Posterior vena cava (tissue), 2 donors: Measurements from ENCODE around the gene SLC25A23. TPM values are rescaled to one million over a fixed set of nuclear protein-coding genes. Genes with fewer than 3 reads are reported as not detected.
"Not testable (repeated sequence)": the region's sequence is repeated elsewhere in the genome, so short reads cannot be mapped to it uniquely, and the experiment has no call there.

ENCODE experiments used
- DNase-seq: peaks from one replicate; pipeline ENCODE4 v3.0.0-alpha.2; 2020; ENCODE audit warnings: low spot score
- intact Hi-C, 2 donors: fragments of 100-400 bp; cut with DNase I; formaldehyde crosslinking; loops; one replicate each; pipeline versions ENCODE4 v1.14.1 to v1.14.2; 2022 to 2023
- total RNA-seq, 2 donors: library from RNA; stranded (reverse); fragmentation: NEBNext Ultra II Directional; extraction: Animal tissue kit (Norgen Biotek cat#: 25700); gene quantifications; one replicate each; pipeline ENCODE4 v1.2.1, GENCODE V29; 2021
- donor health status: DM: yes; HTN: yes; CAD: no.
- donor health status: DM: yes; HTN: yes; CAD: no.

SLC25A23 gene
- total RNA-seq, 2 donors from 2014 or later, result 51.5 to 62.1 TPM

DNA sequence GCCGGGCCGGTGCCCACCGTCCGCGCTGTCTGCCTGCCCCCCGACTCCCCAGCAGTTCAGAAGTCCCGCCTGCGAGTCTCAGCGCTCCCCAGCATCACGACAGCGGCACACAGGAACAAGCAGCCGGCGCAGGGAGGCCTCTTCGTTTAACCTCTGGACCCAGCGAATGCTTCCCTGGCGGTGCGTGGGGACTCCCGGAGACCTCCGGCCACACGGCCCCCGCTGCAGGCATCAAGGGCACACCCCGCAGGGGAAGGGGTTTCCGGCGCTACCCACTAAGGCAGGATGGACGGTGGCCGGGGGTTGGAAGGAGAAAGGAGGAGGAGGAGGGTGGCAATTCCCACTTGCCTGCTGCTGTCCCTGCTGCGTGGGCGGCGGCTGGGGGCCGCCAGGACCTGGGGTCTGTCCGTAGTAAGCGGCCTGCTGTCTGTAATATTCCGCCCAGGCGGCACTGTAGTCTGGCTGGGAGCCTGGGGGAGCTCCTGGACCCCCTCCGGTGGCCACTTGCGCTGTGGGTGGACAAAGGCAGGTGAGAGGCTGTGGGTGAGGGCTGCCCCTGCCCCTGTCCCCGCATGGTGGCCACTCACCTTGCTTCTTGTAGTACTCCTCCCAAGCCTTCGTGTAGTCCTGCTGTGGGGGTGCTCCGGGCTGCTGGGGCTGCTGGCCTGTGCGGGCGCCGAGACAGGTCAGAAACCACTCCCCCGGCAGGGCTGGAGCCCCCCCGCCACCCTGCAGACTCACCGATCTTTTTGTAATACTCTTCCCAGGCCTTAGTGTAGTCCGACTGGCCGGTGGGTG lies 44.6 kb downstream of the SLC25A23 start:
- intact Hi-C loops, result loop anchor here (10.0 kb wide), 2 partner anchors 130 to 190 kb away; no protein-coding TSS in a partner anchor
- no peak for DNase-seq

DNA sequence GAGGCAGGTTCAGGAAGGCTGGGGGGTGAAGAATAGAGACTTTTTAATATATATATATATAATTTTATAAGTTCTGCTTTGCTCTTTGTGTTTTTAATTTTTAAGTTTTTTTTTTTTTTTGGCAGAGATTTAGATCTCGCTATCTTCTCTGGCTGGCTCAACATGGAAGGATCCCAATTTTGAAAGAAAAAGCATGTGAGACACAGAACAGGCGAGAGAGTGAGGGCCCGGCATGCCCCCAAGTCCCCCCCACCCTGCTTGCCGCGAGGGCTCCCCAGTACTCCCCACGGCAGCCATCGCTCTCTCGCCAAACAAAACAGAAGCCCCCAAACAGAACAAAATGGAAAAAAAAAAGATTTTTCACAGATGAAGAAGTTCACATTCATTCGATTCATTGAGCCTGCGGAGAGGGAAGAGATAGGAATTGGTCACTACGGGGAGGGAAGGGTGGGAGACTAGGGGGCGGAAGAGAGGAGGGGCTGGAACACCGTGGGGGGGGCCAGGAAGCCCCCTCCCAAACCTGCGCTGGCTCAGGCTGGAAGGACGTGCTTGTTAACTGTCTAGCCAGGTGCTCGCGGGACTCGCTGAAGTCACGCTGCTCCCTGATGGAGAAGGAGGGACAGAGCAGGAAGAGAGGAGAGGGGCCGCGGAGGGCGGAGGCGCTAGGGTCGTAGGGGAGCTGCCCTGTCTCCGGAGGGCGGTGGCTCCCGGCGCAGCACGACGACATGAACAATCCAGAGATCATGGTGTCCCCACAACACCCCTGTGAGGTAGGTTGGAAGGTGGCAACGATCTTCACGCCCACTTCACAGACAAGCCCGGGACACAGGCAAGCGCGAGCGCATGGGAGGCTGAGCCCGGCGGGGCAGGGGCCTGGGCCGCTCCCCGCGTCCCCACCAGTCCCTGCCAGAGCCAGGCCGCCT lies 45.6 kb downstream of the SLC25A23 start:
- intact Hi-C loops, result loop anchor here (10.0 kb wide), 2 partner anchors 129 to 189 kb away; no protein-coding TSS in a partner anchor
- no peak for DNase-seq

DNA sequence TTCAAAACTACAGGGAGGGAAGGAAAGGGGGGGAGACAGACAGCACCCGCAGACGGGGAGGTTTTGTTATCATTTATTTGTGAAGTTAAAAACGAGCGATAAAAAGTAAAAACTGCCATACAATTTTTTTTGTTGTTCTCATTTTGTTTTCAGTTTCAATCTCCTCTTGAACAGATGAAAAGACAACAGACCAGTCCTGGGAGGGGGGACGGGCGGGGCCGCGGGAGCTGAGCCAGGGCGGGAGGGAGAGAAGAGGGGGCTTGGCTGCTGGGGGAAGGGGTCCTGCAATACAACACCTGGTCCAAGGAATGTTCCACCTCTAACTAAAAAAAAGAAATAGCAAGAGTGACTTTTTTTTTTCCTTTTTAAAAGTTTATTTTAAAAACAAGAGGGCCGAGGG lies 46.3 kb downstream of the SLC25A23 start:
- intact Hi-C loops, result loop anchor here (10.0 kb wide), 2 partner anchors 128 to 188 kb away; no protein-coding TSS in a partner anchor
- DNase-seq, result no peak

DNA sequence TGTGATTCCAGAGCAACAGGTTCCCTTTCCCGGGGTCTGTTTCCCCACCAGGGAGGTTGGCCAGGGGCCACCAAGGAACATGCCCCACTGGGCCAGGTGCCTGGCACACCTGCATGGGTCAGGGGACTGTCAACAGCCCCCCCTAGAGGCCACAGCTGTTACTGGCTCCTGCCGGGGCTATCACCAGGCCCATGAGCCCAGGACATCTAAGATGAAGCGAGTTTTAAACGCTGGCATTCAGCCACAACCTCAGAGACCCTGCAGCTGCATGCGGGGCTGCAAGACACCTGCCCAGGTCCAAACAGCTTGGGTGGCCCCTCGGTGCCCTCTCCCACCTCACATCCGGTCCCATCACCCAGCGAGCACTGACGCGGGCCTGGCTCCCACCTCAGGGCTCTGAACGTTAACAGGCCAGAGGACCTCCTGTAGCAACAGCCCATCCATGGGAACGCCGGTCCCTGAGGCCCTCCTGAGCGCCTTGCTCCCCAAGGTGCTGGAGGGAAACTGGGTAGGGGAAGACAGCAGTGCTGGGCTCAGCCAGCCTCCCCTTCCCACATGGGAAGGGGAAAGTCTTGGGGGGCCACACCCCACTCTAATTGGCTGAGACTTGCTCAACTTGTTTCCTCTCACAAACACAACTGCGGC lies 47.0 kb downstream of the SLC25A23 start:
- DNase-seq, result no peak
- intact Hi-C loops, result loop anchor here (10.0 kb wide), 2 partner anchors 128 to 188 kb away; no protein-coding TSS in a partner anchor

DNA sequence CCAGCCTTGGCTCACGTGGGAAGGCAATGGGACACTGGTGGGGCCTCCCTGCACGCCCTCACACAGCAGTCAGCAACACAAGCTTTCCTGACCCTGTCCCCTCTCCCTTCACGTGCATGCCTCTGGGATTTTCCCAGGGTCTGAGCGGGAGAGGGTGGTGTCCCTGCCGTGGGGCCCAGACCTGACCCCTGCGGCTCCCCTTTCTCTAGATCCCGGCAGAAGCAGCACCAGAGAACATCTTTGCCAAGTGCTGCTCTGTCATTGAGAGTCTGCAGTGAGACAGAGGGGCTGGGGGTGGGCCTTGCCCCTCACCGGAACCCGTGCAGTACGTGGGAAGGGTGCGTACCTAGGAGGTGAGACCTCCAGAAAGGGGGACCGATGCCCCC lies 47.5 kb downstream of the SLC25A23 start:
- intact Hi-C loops, result loop anchor here (10.0 kb wide), 2 partner anchors 127 to 187 kb away; no protein-coding TSS in a partner anchor
- no peak for DNase-seq

DNA sequence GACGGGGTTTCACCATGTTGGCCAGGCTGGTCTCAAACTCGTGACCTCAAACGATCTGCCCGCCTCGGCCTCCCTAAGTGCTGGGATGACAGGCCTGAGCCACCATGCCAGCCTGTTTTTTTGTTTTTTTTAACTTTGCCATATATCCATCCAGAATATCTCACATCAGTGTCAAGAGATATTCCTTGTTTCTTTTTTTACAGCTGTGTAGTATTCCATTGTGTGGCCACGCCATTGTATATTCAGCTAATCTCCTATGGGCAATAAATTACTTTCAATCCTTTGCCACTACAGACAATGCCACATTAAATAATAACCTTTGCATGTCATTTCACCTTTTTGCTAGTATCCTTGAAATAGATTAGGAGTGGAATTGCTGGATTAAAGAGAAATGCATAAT lies 50.2 kb downstream of the SLC25A23 start:
- intact Hi-C loops, result no loop called here
- no peak for DNase-seq

DNA sequence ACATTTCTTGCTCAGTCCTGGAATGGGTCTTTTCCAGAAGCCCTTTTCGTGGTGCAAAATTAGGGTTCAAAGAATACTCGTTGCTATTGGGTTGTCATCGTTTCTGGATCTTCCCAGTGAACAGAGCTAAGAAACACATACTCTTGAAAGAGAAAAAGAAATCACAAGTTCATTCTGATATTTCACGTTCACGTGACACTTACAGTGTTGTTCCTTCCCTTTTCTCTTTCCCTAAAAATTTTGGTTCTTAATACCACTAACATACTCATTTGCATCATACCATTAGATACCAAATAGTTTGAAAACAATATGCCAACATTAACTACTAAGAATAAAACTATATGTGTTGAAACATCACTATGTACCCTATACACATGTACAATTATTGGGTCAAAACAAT lies 53.2 kb downstream of the SLC25A23 start:
- no peak for DNase-seq
- intact Hi-C loops, result no loop called here

DNA sequence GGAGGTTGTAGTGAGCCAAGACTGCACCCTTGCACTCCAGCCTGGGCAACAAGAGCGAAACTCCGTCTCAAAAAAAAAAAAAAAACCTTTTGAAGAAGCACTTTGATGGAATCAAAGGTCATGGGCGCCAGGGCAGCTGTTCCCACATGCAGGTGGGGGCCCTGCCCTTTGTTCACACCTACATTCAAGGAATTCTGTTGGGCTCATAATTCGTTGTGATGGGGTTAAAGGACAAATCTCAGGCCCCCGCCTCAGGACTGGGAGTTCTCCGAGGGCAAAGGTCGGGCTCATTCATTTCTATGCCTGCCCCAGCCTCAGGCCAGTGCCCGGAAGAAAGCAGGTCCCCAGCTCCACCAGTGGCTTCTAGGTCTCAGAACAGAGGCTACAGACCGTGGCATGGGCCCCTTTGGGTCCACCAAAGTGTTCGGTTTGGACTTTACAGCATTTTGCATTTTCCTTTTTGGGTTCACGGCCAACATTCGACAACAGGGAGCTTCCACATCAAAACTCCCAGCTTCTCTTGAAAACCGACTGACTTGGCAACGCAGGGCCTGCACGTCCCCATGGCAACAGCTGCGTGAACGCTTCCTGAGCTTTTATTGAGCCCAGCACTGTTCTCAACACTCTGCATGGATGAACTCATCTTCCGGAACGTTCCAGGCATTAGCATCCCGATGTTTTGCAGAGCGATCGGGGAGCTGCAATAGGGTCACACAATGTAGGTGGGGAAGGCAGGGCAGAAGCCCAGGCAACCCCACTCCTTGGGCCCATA lies 56.6 kb downstream of the SLC25A23 start:
- intact Hi-C loops, result no loop called here
- no peak for DNase-seq

DNA sequence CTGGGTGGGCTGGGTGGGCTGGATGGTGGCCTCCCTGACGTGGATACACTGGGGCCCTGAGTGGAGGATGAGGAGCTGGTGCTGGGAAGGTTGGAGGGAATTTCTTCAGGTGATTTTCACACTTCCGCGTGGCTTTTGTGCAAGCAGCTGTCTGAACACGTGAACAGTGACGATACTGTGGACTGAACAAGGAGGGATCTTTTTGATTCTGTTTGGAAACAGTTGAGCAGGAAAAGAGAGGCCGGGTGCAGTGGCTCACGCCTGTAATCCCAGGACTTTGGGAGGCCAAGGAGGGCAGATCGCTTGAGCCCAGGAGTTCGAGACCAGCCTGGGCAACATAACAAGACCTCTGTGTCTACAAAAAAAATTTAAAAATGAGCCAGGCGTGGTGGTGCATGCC lies 57.5 kb downstream of the SLC25A23 start:
- intact Hi-C loops, result no loop called here
- no peak for DNase-seq

DNA sequence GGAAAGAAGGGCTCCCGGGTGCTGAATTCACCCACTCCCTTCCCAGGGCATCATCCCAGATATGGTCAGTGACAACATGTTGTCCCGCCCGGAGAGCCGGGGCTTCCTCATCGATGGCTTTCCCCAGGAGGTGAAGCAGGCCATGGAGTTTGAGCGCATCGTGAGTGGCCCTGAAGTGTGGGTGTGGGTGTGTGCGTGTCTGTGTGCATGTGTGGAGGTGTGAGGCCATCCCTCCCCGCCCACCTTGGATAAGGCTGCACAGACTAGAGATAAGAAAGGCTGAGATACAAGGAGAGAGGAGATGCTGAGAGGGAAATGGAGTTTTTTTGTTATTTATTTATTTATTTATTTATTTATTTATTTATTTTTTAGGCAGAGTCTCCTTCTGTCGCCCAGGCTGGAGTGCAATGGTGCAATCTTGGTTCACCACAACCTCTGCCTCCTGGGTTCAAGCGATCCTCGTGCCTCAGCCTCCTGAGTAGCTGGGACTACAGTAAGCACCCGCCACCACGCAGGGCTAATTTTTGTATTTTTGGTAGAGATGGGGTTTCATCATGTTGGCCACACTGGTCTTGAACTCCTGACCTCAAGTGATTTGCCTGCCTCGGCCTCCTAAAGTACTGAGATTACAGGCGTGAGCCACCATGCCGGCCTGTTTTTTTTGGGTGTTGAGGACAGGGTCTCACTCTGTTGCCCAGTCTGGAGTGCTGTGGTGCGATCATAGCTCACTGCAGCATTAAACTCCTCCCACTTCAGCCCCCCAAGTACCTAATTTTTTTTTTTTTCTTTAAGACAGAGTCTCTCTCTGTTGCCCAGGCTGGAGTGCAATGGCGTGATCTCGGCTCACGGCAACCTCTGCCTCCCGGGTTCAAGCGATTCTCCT lies 59.3 kb downstream of the SLC25A23 start:
- intact Hi-C loops, DNase-seq: not testable (repeated sequence)

DNA sequence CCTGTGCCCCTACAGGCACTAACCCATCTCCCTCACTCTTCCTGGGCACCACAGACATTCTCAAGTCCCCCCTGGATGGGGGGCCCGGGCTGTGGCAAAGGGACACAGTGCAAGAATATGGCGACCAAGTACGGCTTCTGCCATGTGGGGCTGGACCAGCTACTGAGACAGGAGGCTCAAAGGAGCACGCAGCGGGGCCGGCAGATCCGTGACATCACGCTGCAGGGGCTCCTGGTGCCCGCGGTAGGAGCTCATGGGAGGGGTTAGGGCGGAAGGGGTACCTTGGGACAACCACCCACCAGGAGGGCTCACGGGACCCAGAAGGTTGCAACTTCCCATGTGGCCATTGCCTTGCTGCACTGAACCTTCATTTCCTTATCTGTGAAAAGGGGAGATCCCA lies 63.3 kb downstream of the SLC25A23 start:
- intact Hi-C loops, result no loop called here
- DNase-seq, result no peak

DNA sequence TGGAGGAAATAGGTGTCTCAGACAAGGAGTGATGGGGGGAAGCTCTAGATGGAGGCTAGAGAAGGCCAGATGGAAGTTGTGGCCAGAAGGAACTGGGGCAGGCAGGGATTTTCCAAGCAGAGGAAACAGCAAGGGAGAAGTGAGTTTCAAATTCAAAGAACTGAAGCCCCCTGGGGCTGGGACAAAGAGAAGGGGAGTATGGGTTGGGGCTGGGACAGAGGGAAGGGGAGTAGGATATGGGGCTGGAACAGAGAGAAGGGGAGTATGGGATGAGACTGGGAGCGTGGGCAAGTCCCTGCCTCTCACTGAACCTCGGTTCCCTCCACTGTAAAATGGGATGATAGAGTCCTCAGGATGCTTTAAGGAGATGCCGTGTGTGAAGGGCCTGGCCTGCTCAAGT lies 64.8 kb downstream of the SLC25A23 start:
- no peak for DNase-seq
- intact Hi-C loops, result no loop called here

DNA sequence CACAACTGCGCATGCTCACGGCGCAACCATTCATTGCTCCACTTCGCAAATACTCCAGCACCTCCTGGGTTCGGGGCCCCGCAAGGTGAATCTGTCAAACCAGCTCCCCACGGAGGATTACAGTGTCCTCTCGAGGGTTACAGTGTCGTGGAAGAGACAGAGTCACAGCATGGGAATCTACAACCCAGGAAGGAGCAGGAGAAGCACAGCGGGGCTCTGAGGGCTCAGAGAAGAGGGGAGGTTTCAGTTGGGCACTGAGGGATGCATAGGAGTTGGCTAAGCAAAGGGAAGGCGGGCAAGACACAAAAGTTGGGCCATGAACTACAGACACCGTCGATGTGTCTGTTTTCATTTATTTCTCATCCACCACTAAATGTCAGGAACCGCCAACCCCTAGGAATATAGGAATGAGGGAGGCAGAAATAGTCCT lies 65.6 kb downstream of the SLC25A23 start:
- intact Hi-C loops, result no loop called here
- DNase-seq, result no peak

DNA sequence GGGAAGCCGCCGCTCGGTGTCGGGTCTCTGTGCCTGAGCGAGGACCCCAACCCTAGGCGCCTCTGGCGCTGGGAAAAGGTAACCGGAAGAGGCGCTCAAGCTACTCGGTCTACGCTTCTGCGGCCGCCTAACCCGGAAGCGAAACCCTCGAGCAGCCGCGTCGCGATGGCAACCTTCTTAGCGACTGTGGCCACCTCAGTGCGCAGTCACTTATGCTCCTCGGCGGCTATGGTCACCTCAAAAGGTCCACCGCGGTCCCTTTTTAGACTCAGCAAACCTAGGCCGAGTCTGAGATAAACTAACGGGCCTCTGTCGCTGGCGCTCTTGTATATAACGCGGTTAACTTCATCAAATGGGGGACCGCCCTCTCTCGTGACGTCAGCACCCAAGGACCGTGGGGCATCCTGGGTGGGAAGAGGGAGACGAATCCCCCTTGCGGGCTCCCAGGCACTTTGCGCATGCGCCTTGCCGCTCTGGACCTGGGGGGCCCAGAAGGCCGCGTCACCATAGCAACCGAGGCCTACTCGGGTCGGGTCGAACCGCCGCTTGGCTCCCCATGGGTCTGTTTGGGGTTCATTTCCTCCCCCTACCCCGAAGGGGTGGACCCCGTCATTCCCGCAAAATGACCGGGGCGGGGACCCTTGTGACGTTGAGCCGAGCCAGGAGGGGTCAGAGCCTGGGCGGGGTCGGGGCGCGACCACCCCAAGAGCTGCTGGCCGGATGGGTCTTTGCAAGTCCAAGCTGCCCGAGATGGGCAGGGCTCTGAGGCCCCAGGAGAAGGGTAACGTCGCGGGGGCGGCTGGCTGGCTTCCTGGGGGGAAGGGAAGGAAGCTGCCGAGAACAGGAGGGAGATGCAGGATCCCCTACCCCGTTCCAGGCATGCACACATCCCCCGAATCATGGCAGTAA lies 66.3 kb downstream of the SLC25A23 start, which contains the start of gene GTF2F1:
GTF2F1 (minus strand) TSS at position 91 of the 909 bp plus-strand sequence. CDS start 169 bp downstream, outside the sequence.
- intact Hi-C loops, result no loop called here
- peak; percentile 99 for DNase-seq

DNA sequence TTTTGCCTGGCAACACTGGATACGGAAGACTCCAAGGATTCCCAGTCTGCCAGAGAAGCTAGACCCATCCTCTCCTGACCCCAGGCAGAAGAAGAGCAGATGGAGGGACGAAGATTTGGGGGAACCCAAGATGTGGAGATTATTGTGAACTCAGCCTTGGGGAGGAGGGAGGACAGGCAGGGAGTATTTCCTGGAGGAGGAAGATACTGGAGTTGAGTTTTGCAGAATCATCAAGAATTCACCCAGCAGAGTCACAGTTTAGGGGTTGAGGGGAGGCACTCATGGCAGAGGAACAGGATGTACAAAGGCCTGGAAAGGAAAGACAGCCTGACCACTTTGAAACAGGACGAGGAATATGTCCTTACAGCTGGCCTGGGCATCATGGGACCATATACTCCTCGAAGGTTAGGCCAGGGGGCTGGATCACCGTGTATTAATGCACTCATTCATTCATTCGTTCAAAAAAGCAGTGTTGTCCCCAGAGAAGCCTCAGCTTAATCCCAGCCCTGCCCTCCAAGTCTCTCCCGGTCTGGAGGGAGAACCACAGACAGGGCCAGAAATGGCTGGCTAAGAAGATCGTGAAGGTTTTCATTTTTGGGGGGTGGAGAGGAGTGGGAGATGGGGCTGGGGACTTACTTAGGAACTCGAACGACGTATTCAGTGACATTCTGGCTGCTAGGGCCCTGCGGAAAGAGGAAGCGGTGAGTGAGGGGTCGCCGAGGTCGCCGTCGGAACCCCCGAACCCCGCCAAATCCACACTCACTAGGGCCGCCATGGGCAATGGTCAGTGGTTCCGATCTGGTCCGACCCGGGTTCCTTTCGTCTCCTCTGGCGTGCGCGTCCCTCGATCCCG lies 67.1 kb downstream of the SLC25A23 start:
- DNase-seq, result no peak
- intact Hi-C loops, result no loop called here
